Smooth muscle cell of the brain vasculature (primary cell): ENCODE results near the gene KRT82.

ENCODE experiments used
- DNase-seq: peaks from one replicate; pipeline ENCODE4 v3.0.0-alpha.2; 2012; ENCODE audit warnings: low read depth, low spot score

The KRT82 gene

DNA sequence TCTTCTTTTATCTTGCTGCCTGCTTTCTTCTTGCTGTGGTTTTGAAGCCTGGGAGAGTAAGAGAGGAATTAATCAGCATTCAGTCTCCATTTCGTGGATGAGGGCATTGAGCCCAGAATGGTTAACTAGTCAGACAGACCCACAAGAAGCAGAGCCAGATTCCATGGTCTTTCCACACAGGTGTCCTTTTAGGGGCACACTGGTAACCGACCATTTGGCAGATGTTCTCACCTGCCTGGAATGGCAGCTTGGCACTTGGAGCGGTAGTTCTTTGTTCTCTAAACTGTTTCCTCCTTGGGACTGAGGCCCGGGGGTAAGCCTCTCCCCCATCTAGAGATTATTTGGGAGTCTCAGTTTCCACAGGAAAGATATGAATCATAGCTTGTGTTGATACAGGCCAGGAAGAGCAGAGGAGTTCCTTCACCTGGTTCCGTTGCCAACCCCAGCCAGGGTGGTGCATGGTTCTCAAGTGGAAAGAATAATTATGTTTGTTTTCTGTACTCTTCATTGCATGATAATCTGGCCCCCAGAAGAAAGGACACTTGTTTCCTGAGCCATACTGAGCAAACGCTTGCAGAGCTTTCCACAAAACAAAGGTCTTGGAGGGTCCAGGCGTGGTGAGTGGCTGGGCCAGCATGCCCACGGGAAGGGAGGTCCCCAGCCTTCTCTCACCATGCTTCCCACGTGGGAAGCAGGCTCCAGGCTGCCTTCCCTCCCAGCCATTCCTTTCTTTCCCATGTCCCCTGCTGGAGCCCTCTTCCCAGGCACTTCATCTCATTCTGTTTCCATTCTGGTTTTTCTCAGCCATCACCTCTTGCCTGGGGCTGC is 30.1 kb upstream of the KRT82 start:
- DNase-seq, result no peak

- DNase-seq, result no peak
Observed at GRCh38 chr12:52435659-52435999, 29.5 kb upstream of the KRT82 start.

- DNase-seq, result no peak
Observed at GRCh38 chr12:52434760-52435530, 28.8 kb upstream of the KRT82 start.

DNA sequence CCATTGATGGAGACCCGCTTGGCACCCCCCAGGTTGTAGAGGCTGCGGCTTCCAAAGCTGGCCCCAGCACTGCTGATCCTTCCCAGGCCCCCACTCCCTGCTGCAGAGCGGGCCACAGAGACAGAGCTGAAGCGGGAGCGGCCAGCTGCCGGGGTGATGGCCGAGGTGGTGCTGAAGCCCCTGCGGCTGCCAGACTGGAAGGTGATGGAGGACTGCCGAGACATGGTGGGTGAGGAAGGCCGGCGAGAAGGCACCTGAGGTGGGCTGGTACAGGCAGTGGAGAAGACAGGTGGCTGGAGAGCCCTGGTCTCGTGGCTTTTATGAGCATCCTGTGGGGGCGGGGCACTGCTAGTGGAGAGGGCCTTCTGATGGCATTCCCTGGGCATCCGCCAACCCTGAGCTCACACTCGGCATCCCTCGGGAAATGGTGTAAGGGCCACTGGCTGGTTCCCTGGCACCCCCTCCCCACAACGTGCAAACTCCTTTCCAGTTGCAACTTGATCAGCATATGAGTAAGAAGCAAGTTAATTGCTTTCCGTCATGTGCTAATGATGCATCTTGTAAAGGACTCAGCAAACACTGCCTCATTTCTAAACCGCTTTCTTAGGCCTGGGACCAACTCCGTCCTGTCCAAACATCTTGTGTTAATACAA is 28.1 kb upstream of the KRT82 start, which contains the start of gene KRT75:
Gene KRT75 (minus strand): TSS at position 291 of the 653 bp plus-strand sequence. CDS start 67 bp downstream, at position 224.
- no peak for DNase-seq

- no peak for DNase-seq
Observed at GRCh38 chr12:52433501-52434080, 27.5 kb upstream of the KRT82 start.

DNA sequence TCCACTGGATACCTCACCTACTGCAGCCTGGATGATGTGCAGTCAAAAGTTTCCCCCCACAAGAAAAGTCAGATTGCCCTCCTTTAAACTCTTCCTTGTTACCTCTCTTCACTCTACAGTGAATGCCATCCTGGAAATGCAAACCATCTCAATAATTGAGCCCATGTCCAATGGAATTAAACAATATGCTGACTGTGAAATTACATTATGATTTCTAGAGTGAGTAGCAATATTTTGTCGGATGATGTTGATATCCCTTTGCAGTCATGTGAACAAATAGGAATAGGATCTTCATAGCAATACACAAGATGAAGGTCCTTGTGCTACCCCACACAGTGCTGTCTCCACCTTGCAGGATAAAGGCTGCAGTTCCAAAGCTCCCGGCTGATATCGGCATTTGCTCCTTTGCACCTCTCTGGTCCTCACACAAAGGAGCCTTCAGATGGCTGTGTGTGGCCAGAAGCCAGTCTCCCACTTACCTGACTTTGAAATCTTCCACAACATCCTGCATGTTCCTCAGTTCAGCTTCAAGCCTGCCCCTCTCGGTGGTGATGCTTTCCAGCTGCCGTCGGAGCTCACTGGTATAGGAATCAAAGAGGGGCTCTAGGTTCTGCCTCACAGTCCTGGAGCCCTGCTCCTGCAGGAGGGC is 26.5 kb upstream of the KRT82 start:
- DNase-seq, result no peak

GRCh38 chr12:52428121-52428520 is 22.0 kb upstream of the KRT82 start:
- DNase-seq, result no peak

GRCh38 chr12:52427083-52427482 is 20.9 kb upstream of the KRT82 start:
- no peak for DNase-seq

GRCh38 chr12:52426034-52426433 is 19.9 kb upstream of the KRT82 start:
- DNase-seq, result no peak

GRCh38 chr12:52425466-52425865 is 19.3 kb upstream of the KRT82 start:
- no peak for DNase-seq

DNA sequence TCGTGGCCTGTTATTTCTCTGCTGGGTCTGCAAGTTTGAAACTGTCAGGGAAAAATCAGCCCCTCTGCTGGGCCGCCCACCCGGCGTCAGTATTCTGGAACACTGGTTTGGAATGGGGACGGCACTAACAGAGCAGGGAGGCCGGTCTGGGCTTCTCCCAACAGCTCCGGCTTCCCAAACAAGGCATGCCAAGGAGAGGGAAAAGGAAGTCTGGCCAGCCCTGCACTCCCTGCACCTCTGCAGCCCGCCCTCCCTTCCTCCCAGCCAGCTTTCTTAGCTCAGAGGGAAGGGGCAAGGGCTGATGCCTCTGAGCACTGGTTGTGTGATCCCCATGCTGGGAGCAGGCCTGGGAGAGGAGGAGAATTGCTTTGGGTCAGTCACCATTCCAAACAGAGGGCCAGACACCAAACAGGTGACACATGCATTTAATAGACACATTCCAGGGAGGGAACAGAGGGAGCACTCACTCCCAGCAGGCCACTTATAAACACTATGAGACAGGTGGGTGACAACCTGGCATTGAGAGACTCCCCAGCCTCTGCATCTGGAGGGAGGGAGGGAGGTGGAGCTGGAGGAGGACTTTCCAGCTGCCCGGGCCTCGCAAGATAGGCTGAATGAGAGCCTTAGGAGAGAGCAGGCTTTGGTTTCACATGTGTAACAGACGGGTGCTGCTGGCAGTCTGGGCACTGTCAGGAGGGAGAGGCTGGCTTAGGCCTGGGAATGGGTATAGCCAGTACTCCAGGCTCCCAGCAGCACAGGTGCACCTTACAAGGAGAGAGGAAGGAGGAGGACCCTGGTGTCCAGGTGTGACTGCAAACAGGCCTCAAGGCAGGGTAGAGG is 17.7 kb upstream of the KRT82 start:
- DNase-seq, result no peak

DNA sequence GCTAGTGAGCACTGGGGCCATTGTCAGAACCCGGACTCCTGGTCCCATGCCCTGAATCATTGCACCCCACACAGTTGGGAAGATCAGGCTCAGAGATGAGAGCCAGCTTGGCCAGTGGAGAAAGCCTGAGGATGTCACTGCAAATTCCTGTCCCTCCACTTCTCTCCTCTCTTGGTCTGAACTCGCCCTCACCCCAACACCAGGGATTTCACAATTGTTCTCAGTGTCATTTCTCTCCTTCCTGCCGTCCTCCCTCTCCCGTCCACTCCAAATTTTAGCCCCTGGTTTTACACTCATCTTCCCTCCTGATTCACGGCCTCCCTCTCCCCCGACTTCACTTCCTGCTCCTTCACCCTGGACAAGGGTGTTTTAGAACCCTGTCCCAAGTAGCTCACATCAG is 16.9 kb upstream of the KRT82 start:
- no peak for DNase-seq

- DNase-seq, result no peak
Observed at GRCh38 chr12:52419656-52420055, 13.5 kb upstream of the KRT82 start.

GRCh38 chr12:52418576-52419110 is 12.5 kb upstream of the KRT82 start:
- DNase-seq, result no peak

GRCh38 chr12:52417740-52418139 is 11.6 kb upstream of the KRT82 start:
- no peak for DNase-seq

- DNase-seq, result no peak
Observed at GRCh38 chr12:52416795-52417194, 10.7 kb upstream of the KRT82 start.

- no peak for DNase-seq
Observed at GRCh38 chr12:52415870-52416750, 10.0 kb upstream of the KRT82 start.

- DNase-seq, result no peak
Observed at GRCh38 chr12:52414936-52415335, 8.8 kb upstream of the KRT82 start.

- no peak for DNase-seq
Observed at GRCh38 chr12:52413782-52414345, 7.7 kb upstream of the KRT82 start.
